Activated naive CD4-positive, alpha-beta T cell treated with anti-CD3 and anti-CD28 coated beads, Interleukin-2, amount 50 U/mL, for 24 hours (primary cell): Measurements from ENCODE around the gene LGALS9B.
"Not testable (repeated sequence)": the region's sequence is repeated elsewhere in the genome, so short reads cannot be mapped to it uniquely, and the experiment has no call there.

Experiments used
- H3K27ac Mint-ChIP-seq: one replicate; pipeline ENCODE4 v1.8.0; 2021; ENCODE audit warnings: mild to moderate bottlenecking, mixed read lengths
- H3K27me3 Mint-ChIP-seq: one replicate; pipeline ENCODE4 v1.8.0; 2021; ENCODE audit warnings: mixed read lengths
- H3K36me3 Mint-ChIP-seq: one replicate; pipeline ENCODE4 v1.8.0; 2021; ENCODE audit warnings: mixed read lengths
- H3K4me1 Mint-ChIP-seq: one replicate; pipeline ENCODE4 v1.8.0; 2021; ENCODE audit warnings: mixed read lengths
- H3K4me3 Mint-ChIP-seq: one replicate; pipeline ENCODE4 v1.8.0; 2021; ENCODE audit warnings: mild to moderate bottlenecking, mixed read lengths
- H3K9me3 Mint-ChIP-seq: one replicate; pipeline ENCODE4 v1.8.0; 2021; ENCODE audit warnings: mixed read lengths

Gene LGALS9B

DNA sequence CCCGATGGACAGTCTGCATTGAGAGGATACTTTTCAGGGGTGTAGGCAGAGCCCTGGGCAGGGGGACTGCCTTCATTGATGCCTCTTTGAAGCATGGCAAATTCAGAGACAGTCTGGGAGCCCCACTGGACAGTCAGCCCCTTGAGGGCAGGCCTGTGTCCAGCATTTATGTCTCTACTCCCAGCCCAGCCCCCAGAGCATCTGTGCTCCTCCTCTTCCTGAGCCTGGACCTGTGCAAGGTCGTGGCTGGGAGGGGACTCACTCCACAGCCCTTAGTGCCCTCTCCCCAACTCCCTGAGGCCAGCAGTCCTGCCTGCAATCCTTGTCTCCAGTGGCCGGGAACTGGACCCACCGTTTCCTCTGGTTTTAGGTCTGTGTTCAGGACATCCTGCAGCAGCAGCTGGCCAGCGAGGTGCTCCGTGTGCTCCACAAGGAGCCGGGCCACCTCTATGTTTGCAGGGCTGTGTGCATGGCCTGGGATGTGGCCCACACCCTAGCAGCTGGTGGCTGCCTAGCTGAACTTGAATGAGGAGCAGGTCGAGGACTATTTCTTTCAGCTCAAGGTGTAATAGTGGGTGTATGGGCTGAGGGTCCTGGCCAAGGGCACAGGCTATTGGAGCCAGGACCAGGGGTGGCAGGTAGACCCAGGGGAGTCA is 22.6 kb downstream of the LGALS9B start:
- not testable (repeated sequence) for H3K27ac Mint-ChIP-seq, H3K4me3 Mint-ChIP-seq, H3K9me3 Mint-ChIP-seq, H3K36me3 Mint-ChIP-seq, H3K27me3 Mint-ChIP-seq, H3K4me1 Mint-ChIP-seq

DNA sequence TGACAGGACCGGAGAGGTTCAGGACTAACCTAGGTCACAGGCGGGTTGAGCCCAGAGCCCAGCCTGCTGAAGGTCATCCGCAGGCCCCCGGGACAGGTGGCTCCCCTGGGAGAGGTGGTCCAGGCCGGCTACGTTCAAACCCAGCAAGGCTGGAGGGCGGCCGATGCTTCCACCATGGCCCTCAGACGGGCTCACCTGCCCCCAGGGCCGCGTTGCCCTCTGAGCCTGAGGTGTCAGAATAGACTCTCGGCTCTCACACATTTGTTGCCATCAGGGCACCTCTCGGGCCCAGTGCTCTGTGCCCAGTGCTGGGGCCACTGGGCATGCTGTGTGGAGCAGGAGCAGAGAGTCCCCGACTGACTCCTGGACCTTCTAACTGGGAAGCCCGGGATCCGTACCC is 23.2 kb downstream of the LGALS9B start:
- not testable (repeated sequence) for H3K27me3 Mint-ChIP-seq, H3K4me1 Mint-ChIP-seq, H3K9me3 Mint-ChIP-seq, H3K27ac Mint-ChIP-seq, H3K36me3 Mint-ChIP-seq, H3K4me3 Mint-ChIP-seq

DNA sequence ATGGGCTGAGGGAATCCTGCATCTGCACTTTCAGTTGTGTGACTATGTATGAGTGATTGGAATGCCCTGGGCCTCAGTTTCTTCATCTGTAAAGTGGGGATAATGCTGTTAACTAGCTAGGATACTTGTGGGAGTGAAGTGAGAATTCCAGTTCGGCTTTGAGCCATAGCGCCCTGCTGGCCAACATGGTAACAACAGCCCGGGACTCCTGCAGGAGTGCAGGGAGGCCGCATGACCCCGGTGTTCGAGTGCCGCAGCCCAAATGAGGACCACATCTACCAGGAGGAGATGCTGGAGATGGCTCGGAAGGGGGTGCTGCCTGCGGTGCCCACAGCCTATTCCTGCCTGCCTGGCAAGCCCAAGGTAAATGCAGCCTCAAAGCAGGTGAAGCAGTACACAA is 23.7 kb downstream of the LGALS9B start:
- H3K9me3 Mint-ChIP-seq, H3K4me3 Mint-ChIP-seq, H3K27me3 Mint-ChIP-seq, H3K27ac Mint-ChIP-seq, H3K4me1 Mint-ChIP-seq, H3K36me3 Mint-ChIP-seq: not testable (repeated sequence)

DNA sequence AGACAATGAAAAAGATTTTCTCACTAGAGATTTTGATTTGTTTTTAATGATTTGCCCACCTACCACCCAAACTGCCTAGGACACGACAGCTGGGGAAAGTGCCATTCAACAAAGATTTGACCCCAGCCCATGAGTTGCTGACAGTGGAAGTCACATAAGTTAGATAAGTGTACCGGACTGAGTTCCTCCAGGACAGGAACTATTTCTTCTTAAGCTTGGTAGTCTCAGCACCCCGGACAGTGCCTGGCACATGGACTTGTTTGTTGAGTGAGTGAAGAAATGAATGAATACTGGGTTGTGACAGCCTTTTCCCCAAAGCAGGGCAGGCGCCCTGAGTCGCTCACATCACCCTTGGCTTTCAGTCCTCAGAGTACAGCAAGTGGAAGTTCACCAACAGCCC is 26.7 kb downstream of the LGALS9B start:
- not testable (repeated sequence) for H3K4me3 Mint-ChIP-seq, H3K9me3 Mint-ChIP-seq, H3K27ac Mint-ChIP-seq, H3K4me1 Mint-ChIP-seq, H3K36me3 Mint-ChIP-seq, H3K27me3 Mint-ChIP-seq

DNA sequence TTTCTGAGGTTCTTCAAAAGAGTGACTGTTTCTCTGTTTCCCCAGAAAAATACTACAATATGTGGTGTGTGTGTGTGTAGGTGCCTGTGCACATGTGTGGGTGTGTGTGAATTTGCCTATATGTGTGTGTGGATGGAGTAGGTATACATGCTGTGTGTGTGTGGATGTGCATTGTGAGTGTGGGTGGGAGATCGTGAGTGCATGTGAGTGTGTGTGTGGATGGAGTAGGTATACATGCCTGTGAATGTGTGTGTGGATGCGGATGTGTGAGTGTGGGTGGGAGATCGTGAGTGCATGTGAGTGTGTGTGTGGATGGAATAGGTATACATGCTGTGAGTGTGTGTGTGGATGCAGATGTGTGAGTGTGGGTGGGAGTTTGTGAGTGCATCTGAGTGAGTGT is 32.2 kb downstream of the LGALS9B start:
- not testable (repeated sequence) for H3K9me3 Mint-ChIP-seq, H3K27ac Mint-ChIP-seq, H3K4me3 Mint-ChIP-seq, H3K4me1 Mint-ChIP-seq, H3K36me3 Mint-ChIP-seq, H3K27me3 Mint-ChIP-seq

DNA sequence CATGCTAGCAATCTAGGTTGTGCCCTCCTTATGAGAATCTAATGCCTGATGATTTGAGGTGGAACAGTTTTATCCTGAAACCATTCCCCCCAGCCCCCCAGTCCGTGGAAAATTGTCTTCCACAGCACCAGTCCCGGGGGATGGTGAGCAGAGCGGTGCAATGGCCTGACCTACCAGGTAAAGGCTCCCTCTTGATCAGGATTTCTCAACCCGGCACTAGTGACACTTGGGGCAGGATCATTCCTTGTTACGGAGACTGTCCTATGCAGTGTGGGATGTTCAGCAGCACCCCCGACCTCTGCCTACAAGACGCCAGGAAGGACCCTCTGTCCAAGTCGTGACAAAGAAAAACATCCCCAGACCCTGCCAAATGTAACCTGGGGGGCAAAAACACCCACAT is 34.0 kb downstream of the LGALS9B start:
- H3K27ac Mint-ChIP-seq, H3K27me3 Mint-ChIP-seq, H3K9me3 Mint-ChIP-seq, H3K4me1 Mint-ChIP-seq, H3K4me3 Mint-ChIP-seq, H3K36me3 Mint-ChIP-seq: not testable (repeated sequence)

DNA sequence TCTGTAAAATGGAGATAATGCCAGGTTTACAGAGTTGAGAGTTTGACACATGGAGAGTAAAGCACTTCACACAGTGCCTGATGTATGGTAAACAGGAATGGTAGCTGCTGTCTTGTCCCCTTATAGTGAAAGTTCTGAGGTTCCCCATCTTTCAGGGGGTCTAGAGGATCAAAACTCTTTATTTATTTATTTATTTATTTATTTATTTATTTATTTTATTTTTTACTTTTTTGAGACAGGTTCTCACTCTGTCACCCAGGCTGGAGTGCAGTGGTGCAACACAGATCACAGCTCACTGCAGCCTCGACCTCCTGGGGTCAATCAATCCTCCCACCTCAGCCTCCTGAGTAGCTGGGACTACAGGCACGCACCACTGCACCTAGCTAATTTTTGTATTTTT is 40.1 kb downstream of the LGALS9B start:
- not testable (repeated sequence) for H3K9me3 Mint-ChIP-seq, H3K4me3 Mint-ChIP-seq, H3K36me3 Mint-ChIP-seq, H3K27ac Mint-ChIP-seq, H3K4me1 Mint-ChIP-seq, H3K27me3 Mint-ChIP-seq

DNA sequence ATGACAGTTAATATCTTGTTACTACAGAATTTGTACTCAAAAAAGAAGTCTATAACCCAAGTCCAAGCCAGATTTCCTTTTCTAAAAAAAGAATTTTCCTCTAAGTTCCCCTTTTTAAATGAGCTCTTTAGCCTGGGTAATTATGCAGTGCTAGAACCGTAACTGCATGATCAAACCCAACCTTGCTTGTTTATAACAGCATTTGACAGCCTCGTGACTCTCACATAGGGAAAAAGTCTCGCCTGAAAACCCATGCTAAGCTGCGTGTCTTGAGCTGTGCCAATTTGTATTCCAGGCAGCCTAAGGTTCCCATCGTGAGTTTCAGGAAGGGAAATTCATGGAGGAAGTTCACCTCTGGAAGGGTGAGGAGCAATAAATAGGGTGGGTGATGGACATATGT is 44.5 kb downstream of the LGALS9B start:
- not testable (repeated sequence) for H3K9me3 Mint-ChIP-seq, H3K27ac Mint-ChIP-seq, H3K27me3 Mint-ChIP-seq, H3K4me1 Mint-ChIP-seq, H3K4me3 Mint-ChIP-seq, H3K36me3 Mint-ChIP-seq

DNA sequence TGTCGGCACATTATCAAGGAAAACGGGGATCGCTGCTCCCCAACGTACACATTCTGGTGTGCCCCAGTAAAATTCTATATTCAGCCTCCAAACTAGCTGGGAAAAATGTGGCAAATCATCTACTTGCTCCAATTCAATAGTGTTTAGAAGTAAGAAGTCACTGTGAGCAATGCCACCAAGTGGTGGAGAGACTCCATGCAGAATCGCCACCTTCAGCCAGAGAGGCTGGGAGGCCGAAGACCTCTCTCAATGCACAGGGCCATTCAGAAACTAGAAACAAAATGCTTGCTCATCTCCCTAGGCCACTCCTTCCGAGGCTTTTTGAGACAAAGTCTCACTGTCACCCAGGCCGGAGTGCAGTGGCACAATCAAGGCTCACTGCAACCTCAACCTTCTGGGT is 48.5 kb downstream of the LGALS9B start:
- not testable (repeated sequence) for H3K36me3 Mint-ChIP-seq, H3K27ac Mint-ChIP-seq, H3K4me3 Mint-ChIP-seq, H3K27me3 Mint-ChIP-seq, H3K9me3 Mint-ChIP-seq, H3K4me1 Mint-ChIP-seq

DNA sequence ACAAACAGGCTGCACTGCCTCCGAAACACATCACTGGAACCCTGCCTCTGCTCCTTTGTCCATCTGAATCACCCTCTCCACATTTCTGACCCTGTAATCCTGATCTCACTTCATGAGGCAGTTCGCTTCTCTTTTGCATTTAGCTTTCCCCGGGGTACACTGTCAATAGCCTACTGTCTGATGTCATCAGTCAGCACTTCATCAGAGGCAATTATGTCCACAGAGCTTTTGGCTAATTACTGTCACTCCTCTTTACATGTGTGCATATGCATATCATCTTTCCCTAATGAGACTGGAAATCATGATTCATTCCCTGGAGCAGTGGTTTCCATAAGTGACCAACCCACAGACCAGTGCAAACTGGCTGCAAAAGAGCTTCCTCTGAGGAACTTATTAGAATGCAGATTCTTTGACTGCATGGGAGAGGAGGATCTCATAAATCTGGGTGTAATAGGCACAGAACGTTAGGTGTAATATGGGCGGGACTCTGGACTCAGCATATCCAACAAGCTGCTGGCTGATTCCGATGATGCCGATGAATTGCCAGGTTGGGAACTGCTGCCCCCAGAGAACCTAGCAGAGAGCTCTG is 49.8 kb downstream of the LGALS9B start:
- H3K27ac Mint-ChIP-seq, H3K27me3 Mint-ChIP-seq, H3K9me3 Mint-ChIP-seq, H3K4me3 Mint-ChIP-seq, H3K36me3 Mint-ChIP-seq, H3K4me1 Mint-ChIP-seq: not testable (repeated sequence)

DNA sequence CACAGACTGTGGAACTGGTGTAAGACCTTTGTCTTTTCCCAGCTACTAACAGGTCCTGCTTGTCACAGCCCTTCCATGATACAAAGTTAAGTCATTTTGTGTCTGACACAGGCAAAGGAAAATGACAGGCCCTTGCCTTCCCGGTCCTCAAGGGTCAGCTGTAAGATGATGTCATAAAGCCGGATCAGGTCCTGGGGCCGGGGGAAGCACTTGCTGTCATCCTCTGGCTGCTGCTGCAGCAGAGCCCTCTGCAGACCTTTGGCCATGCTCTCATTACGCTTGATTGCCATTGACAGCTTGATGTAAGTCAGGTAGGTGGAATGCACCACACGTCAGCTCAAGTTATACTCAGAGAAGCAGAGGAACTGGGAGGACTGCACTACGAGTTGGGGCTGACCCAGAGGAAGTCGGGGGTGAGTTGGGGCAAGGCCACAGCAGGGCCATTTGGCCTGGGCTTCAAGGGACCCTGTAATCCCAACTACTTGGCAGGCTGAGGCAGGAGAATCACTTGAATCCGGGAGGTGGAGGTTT is 50.9 kb downstream of the LGALS9B start:
- not testable (repeated sequence) for H3K36me3 Mint-ChIP-seq, H3K27me3 Mint-ChIP-seq, H3K4me3 Mint-ChIP-seq, H3K9me3 Mint-ChIP-seq, H3K4me1 Mint-ChIP-seq, H3K27ac Mint-ChIP-seq

DNA sequence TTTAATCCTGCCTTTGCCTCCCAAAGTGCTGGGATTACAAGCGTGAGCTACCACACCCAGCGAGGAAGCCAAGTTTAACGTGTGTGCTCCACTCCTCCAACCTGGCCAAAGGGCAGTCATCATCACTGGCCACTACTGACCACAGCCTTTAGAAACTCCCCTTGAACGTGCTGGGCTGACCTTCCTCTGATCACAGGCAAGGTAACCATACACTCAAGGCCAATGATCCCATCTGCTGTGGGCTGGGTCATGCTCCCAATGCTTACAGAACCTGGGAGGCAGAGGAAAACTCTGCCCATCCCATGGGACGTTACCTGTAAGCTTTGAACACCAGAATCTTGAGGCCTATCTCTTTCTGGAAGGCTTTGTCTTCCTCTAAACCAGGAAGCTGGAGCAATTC is 51.9 kb downstream of the LGALS9B start:
- not testable (repeated sequence) for H3K9me3 Mint-ChIP-seq, H3K27ac Mint-ChIP-seq, H3K4me1 Mint-ChIP-seq, H3K4me3 Mint-ChIP-seq, H3K36me3 Mint-ChIP-seq, H3K27me3 Mint-ChIP-seq

DNA sequence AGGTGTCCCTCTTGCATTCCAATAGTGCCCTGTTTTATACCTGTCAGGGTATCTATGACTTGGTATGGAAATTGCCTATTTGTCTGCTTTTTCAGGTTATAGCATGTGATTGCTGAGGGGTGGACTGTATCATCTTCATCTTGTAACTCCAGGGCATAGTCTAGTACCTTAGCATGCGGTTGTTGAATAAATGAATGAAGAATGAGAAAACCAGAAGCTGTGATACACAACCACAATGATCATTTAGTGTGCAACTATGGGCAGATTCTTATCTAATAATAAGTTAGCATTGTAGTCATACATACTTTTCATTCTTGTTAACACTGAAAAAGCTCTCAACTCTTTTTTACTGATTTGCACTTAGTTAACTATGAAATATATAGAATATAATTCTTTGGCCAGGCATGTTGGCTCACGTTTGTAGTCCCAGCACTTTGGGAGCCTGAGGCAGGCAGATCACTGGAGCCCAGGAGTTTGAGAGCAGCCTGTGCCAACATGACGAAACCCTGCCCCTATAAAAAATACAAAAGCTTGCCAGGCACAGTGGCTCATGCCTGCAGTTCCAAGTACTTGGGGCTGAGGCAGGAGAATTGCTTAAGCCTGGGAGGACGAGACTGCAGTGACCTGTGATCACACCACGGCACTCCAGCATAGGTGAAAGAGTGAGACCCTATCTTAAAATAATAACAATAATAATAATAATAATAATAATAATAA is 65.9 kb downstream of the LGALS9B start:
- not testable (repeated sequence) for H3K4me3 Mint-ChIP-seq, H3K27me3 Mint-ChIP-seq, H3K9me3 Mint-ChIP-seq

DNA sequence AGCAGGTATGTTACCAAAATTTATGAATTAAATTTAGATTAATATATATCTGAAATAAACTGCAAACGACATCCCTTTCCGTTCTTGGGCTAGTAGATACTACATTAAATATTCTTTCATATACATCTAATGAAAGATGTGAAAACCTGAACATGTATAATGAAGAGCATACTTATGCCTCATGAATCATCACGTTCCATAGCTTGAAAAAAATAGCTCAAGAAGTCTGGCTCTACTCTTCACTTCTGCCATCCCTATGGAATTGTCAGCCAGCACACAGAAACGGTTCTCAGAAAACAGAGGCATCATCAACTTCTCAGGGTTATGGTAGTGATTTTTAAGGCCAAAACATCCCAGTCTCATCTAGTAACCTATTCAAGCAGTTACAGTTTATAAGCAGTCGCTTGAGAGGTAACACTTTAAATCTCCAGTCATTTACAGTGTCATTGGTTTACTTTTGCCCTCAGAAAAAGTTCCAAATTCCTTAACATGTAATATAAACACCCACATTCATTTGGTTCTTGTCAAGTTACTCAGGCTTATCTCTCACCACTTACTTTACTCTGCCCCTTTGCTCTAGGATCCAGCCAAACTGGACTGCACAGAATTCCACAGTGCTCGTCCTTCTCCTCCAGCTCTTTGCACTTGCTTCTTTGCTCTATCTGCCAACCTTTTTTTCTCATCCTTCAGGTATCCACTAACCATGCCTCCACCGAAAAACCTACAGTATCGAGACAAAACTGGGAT is 66.6 kb downstream of the LGALS9B start:
- H3K4me1 Mint-ChIP-seq, H3K27ac Mint-ChIP-seq, H3K27me3 Mint-ChIP-seq, H3K9me3 Mint-ChIP-seq, H3K36me3 Mint-ChIP-seq, H3K4me3 Mint-ChIP-seq: not testable (repeated sequence)

More for the DNA sequence above, 65.9 kb downstream of the LGALS9B start:
- H3K36me3 Mint-ChIP-seq, H3K4me1 Mint-ChIP-seq, H3K27ac Mint-ChIP-seq: not testable (repeated sequence)
